DMS53 treated with DMSO at 0.1 percent for 48 hours (cell line): ENCODE measurements around the gene POLR3C.
A peak's percentile ranks its signal among the peaks of the same experiment; 100 is the strongest.
"Not testable (repeated sequence)": the region's sequence is repeated elsewhere in the genome, so short reads cannot be mapped to it uniquely, and the experiment has no call there.

ENCODE experiments used
- DNase-seq: peaks from one replicate; lab custom pipeline; 2025; ENCODE audit not compliant: unreplicated experiment; lab: John Stamatoyannopoulos, UW

The POLR3C gene

DNA sequence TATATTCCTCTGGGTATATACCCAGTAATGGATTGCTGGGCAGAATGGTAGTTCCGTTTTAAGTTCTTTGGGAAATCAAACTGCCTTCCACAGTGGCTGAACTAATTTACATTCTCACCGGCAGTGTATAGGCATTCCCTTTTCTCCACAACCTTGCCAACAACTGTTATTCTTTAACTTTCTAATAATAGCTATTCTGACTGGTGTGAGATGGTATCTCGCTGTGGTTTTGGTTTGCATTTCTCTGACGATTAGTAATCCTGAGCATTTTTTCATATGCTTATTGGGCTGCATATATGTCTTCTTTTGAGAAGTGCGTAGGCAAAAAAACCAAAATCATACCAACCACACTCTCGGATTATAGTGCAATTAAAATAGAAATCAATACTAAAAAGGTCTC lies 5.9 kb upstream of the POLR3C start:
- DNase-seq, result not testable (repeated sequence)

DNA sequence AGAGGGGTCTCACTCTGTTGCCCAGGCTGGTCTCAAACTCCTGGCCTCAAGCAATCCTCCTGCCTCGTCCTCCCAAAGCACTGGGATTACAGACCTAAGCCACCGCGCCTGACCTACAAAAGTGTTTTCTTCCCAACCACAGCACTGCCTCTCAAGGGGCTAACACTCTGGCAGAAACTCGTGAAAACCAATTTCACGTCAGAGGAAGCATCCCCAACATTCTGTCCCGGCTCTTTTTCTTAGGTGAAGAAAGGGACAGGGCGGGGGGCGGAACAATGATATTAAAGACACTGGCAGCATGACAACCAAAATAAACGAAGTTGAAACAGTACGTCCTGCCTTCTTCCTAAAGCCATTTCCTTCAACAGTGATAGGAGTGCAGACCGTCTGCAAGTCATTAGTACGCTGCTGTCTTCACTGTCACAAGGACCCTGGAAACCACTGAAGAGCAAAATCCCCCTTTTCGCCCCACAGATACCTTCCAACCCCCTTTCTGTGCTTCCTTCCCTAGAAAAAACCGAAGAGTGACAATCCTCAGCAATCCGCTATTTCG lies 1.1 kb upstream of the POLR3C start:
- DNase-seq, result not testable (repeated sequence)

GRCh38 chr1:145824499-145824842 lies 471 bp downstream of the POLR3C start:
- DNase-seq, result no peak

GRCh38 chr1:145826030-145826429 lies 2.0 kb downstream of the POLR3C start:
- no peak for DNase-seq

DNA sequence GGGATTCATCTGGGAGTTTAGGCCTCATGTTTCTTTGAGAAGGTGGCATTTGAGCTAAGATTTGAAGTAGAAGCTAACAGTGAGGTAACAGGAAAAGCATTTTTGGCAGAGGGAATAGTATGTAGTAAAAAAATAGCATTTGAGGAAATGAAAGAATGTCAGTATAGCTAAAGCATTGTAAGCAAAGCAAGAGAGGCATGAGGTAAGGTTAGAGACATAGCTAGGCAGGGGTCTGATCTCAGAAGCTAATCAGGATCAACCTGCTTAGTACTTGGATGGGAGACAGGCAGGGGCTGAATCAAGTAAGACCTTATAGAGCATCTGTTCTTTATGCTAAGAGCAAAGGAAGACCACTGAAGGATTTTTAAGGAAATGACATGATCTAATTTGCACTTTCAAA lies 4.0 kb downstream of the POLR3C start:
- DNase-seq, result no peak

DNA sequence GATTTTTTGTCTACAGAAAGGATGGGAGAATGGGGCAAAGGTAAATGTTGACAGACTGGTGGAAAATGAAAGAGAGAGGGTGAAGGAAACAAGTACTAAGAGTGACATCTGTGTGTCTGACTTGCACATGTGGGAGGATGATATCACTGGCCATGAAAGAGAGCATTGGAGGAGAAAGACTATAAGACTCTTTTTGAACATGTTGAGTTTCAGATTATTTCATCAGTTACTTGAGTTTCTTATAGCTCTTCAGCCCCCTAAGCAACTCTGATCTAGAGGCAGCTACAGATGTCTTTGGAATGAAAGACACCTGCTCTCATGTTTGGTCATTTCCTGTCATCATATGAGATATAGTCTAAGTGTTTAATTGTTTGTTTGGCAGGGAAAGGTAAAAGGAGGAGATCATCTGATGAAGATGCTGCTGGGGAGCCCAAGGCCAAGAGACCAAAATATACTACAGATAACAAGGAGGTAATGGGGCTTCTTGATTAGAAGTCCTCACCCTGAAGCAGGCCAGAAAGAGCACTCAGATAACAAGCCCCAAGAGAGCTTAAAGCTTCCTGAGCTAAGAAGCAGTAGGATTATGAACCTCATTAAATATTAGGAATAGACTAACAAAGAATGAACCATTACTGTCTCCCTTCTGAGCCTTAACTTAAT lies 4.5 kb downstream of the POLR3C start:
- no peak for DNase-seq

GRCh38 chr1:145830810-145831209 lies 6.8 kb downstream of the POLR3C start:
- not testable (repeated sequence) for DNase-seq

DNA sequence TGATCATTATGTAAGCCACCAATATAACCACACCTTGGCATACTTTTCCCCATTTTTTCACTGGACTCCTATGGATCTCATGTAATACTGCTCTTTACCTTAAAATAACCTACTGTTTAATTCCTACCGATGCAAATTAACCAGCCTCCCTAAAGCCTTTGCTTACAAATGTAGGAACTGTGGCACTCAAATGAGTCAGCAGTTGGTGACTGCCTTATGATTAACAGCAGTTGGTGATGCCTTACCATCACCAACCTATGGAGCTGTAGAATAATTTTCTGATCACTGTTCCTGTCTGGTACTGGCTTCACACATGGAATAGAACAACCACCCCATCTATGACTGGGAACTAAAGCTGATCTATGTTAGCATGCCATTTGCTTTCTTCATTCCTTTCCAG lies 13.7 kb downstream of the POLR3C start:
- DNase-seq, result no peak

- no peak for DNase-seq
These were observed 19.0 kb downstream of the POLR3C start for GRCh38 chr1:145843031-145843430.

DNA sequence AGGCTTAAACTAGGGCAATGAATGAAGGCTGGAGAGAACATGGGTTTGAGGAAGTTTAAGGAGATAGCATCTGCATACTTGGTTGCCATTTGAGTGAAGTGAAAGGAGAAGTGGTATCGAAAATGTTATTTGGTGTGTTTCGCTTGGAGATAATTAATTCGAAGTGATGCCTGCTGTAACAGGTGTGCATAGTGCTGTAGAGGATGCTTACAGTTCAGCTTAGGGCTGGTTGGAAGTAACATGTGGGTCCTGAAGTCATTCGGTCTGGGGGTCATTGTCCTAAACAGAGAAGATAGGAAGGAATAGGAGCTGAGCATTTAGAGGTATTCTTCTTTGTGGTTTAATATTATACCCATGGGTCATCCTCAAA lies 21.1 kb downstream of the POLR3C start:
- peak; percentile 30 for DNase-seq

GRCh38 chr1:145845514-145846161 lies 21.6 kb downstream of the POLR3C start, which contains the start of gene NUDT17:
NUDT17 (plus strand) TSS chr1:145845630; CDS start chr1:145845641, 11 bp downstream.
- peak; percentile 48 for DNase-seq

DNA sequence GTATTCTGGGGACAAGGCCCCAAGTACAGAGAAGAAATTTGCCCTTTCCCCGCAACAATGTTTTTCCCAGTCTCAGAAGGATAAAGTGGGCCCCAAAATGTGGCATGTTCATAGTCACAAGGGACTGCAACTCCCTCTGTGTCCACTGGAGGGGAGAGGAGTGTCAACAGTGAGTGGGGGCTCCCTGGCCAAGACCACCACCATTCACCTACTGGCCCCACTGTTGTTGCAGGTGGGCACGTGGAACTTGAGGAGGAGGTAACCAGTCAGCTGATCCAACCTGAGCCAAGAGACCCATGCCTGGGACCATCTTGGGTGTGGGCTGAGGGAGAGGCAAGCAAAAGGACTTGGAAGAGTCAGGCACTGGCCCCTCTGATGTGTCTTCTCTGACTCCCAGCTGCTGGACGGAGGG lies 22.2 kb downstream of the POLR3C start:
- no peak for DNase-seq

DNA sequence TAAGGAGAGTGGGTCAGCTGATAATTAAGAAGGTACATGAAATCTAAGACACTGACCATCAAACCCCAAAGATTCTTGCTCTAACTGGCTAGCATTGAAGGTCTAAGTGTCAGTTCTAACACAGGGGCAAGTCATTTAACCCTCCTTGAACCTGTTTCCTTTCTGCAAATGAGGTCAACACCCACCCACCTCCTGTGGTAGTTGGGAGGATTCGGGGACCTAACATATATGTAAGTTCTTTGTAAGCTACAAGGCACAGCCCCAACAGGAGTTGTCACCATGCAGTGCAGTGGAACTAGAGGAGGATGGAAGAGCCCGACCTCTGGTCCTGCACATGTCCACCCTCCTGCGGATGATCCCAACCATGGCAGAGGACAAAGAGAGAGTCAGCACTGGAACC lies 23.8 kb downstream of the POLR3C start:
- no peak for DNase-seq

DNA sequence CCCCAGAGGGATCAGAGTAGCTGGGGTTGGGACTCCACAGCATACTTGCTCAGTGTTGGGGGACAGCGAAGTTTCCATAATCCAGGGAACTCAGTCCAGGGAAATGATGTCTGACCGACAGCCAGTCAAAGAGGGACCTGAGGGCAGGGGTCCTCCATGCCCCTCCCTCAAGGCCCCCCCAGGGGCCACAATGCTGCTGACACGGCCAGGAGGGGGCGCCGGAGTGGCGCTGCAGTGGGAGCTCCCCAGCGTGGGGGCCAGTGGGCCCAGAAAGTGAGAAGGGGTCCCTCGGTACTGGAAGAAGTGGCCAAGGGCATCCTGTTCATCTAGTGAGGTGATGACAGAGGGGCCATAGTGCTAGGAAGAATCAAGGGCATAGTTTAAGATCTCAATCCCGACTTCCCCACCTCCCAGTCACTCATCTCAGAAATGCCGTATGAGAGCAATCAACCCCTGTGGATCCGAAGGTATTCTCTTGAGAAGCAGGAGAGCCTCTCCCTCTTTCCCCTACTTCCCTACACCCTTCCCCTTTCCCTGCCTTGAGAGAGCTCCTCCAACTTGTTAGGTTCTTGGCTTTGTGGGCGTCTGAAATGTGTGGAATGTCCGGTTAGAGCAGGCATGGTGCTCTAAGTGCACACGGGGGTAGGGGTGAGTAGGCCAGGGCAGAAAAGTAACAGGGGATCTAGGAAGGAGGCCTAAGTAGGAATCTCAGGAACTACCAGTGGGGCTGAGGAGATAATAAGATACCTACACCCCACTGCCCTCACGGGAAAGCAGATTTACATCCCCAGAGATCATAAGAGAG lies 25.6 kb downstream of the POLR3C start:
- DNase-seq, result no peak

GRCh38 chr1:145855426-145855948 lies 31.5 kb downstream of the POLR3C start:
- DNase-seq, result no peak

DNA sequence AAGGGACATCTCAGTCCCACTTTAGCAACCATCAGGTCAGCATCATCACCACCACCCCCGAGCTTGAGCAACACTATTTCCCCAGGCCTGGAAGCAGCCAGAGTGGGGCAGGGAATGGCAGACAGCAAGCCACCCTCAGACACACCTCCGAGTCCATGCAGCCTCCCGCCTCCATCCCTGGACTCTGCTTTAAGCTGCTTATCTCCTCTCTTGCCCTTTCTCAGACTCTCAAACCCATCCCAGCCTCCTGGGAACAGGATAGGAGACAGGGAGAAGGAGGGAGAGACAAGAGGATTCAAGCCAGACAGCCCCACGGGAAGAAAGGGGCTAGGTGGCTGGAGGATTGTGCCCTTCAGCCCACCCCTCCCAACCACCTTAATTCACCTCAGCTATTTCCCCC lies 33.2 kb downstream of the POLR3C start:
- no peak for DNase-seq

DNA sequence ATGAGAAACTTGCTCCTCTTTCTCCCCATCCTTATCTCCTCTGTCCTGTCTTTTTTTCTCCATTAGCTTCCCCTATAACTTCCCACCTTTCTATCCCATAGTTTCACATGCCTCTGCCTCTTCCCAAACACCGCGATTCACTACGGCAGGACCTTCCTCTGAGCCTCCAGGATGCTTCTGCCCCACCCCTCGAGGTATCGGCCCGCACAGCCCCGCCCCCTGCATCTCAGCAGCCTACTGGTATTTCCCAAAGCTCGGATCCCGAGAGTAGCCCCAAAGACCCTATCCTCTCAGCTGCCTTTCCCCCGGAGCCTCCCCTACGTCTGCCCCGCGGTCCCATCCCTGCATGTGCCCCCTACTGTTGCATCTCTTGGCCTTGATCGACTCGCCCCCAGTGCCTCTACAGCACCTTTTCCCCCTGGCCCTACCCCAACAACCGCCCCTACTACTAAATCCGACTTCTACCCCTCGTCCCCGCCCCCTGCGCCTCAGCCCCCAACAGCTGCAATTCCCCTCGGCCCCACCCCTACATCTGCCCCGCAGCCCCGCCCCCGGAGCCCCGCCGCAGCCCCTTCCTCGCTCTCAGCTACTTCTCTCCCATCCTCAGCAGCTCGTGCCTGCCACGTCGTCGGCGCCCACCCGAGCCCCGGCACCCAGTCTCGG lies 34.4 kb downstream of the POLR3C start:
- peak; percentile 17 for DNase-seq

- DNase-seq, result peak; percentile 84
These were observed 35.0 kb downstream of the POLR3C start, which contains the start of gene PIAS3 for GRCh38 chr1:145858901-145859490. PIAS3 (minus strand) TSS chr1:145859081; CDS start chr1:145858990, 91 bp downstream.

DNA sequence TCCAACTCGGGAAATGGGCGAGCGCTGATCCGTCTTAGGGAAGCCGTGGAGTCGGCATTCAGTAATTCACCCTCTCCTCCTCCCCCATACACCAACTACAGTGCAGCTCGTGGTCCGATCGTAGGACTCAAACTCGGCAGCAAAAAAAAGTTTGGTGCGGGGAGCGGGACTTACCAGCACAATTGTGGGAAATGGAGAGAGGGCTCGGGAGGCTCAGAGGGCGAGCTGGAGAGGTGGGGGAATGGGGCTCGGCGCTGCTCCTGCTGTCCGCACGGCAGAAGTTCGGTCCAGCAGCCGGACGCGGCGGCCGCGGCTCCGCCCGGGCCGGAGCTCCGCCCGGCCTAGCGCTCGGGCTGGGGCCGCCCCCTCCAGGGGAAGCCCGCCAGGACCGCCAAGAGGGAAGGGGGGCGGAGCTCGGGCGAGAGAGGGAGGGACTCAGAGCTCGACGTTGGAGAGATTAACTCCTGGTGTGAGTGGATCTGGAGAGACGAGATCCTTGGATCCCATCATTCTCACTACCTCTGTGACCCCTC lies 35.6 kb downstream of the POLR3C start:
- peak; percentile 68 for DNase-seq
